Stimulated activated CD8-positive, alpha-beta memory T cell treated with anti-CD3 and anti-CD28 coated beads, Interleukin-15, amount 100 ng/mL, for 24 hours (primary cell): ENCODE data around the gene SNAPC3.

Experiments used
- DNase-seq: peaks from one replicate; pipeline ENCODE4 v3.0.0-alpha.2; 2020; ENCODE audit warnings: low read depth

The SNAPC3 gene

GRCh38 chr9:15492485-15493150, 69.9 kb downstream of the SNAPC3 start:
- DNase-seq = no peak

GRCh38 chr9:15498246-15498995, 75.7 kb downstream of the SNAPC3 start:
- no peak for DNase-seq

GRCh38 chr9:15499139-15499538, 76.5 kb downstream of the SNAPC3 start:
- no peak for DNase-seq

- no peak for DNase-seq
Measured at GRCh38 chr9:15501179-15501578, 78.5 kb downstream of the SNAPC3 start.

GRCh38 chr9:15501803-15502202, 79.1 kb downstream of the SNAPC3 start:
- DNase-seq = no peak

GRCh38 chr9:15505921-15506320, 83.2 kb downstream of the SNAPC3 start:
- DNase-seq = no peak

- peak; percentile 29 for DNase-seq
Measured at GRCh38 chr9:15509931-15510788, 87.5 kb downstream of the SNAPC3 start.

GRCh38 chr9:15510789-15511575, 88.3 kb downstream of the SNAPC3 start, which contains the start of gene PSIP1:
Gene PSIP1, minus strand, starts transcription at chr9:15510970. Its CDS starts 782 bp downstream, at chr9:15510188.
- DNase-seq = peak; percentile 66
